GM23248 (cell line): ENCODE measurements around the gene RBMS3.

Source experiments
- EZH2 ChIP-seq: fragments of 200-600 bp; sonication (generic); IDR thresholded peaks from 2 replicates; pipeline ENCODE4 v1.6.1; 2018; ENCODE audit warnings: antibody characterized with exemption, mild to moderate bottlenecking; ENCODE audit not compliant: insufficient read depth, poor library complexity, severe bottlenecking
- EZH2phosphoT487 ChIP-seq: fragments of 200-600 bp; sonication (generic); IDR thresholded peaks from 2 replicates; pipeline ENCODE4 v1.6.1; 2018; ENCODE audit warnings: antibody characterized with exemption, moderate library complexity, mild to moderate bottlenecking, low read depth; ENCODE audit not compliant: insufficient read depth

DNA sequence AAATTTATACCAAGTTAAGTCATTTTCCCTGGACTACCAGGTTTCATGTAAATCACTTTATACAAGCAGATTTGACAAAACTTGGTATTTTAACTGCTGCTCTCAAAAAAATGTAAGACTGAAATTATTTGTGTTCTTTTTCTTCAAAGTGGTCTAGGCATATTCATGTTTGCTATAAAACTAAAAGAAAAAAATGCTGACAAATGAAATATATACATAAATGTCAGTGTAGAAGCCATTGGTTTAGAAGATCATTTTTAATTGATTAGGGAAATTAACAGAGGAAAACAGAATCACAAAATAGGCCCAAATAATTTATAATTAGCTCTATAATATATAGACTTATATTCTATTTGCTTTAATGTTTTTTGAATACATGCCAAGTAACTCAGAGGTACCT is 523.2 kb downstream of the RBMS3 start:
- no peak for TF ChIP-seq EZH2
- TF ChIP-seq EZH2phosphoT487, result no peak
